ENCODE data around the gene ROBO1.
A peak's percentile ranks its signal among the peaks of the same experiment; 100 is the strongest.

Gene ROBO1

GRCh38 chr3:79167651-79168416 lies 600.0 kb downstream of the ROBO1 start:
- DNase-seq (ENCODE audit: low read depth) = peak; percentile 69

- DNase-seq (ENCODE audit: low read depth) = no peak
Observed at GRCh38 chr3:79162653-79163052, 605.1 kb downstream of the ROBO1 start.

GRCh38 chr3:79161941-79162340 lies 605.9 kb downstream of the ROBO1 start:
- no peak for DNase-seq (ENCODE audit: low read depth)

GRCh38 chr3:79160421-79160820 lies 607.4 kb downstream of the ROBO1 start:
- no peak for DNase-seq (ENCODE audit: low read depth)

GRCh38 chr3:79159736-79160135 lies 608.1 kb downstream of the ROBO1 start:
- DNase-seq (ENCODE audit: low read depth) = no peak

GRCh38 chr3:79157191-79157590 lies 610.6 kb downstream of the ROBO1 start:
- no peak for DNase-seq (ENCODE audit: low read depth)

GRCh38 chr3:79154865-79155264 lies 612.9 kb downstream of the ROBO1 start:
- DNase-seq (ENCODE audit: low read depth) = no peak

GRCh38 chr3:79148786-79149185 lies 619.0 kb downstream of the ROBO1 start:
- DNase-seq (ENCODE audit: low read depth) = no peak

GRCh38 chr3:79146024-79146423 lies 621.8 kb downstream of the ROBO1 start:
- no peak for DNase-seq (ENCODE audit: low read depth)

GRCh38 chr3:79140708-79141107 lies 627.1 kb downstream of the ROBO1 start:
- DNase-seq (ENCODE audit: low read depth) = no peak

GRCh38 chr3:79139395-79140068 lies 628.3 kb downstream of the ROBO1 start:
- DNase-seq (ENCODE audit: low read depth) = no peak

- DNase-seq (ENCODE audit: low read depth) = no peak
Observed at GRCh38 chr3:79125313-79125984, 642.3 kb downstream of the ROBO1 start.

GRCh38 chr3:79115458-79115857 lies 652.3 kb downstream of the ROBO1 start:
- DNase-seq (ENCODE audit: low read depth) = no peak

GRCh38 chr3:79113876-79114275 lies 653.9 kb downstream of the ROBO1 start:
- DNase-seq (ENCODE audit: low read depth) = no peak

GRCh38 chr3:79111375-79112052 lies 656.3 kb downstream of the ROBO1 start:
- no peak for DNase-seq (ENCODE audit: low read depth)

- no peak for DNase-seq (ENCODE audit: low read depth)
Observed at GRCh38 chr3:79109754-79110153, 658.0 kb downstream of the ROBO1 start.

- DNase-seq (ENCODE audit: low read depth) = no peak
Observed at GRCh38 chr3:79103307-79103706, 664.5 kb downstream of the ROBO1 start.

GRCh38 chr3:79097964-79098660 lies 669.7 kb downstream of the ROBO1 start:
- no peak for DNase-seq (ENCODE audit: low read depth)

GRCh38 chr3:79094654-79095053 lies 673.1 kb downstream of the ROBO1 start:
- no peak for DNase-seq (ENCODE audit: low read depth)

- peak; percentile 9 for DNase-seq (ENCODE audit: low read depth)
Observed at GRCh38 chr3:79086514-79086913, 681.3 kb downstream of the ROBO1 start.

GRCh38 chr3:79085171-79085570 lies 682.6 kb downstream of the ROBO1 start:
- DNase-seq (ENCODE audit: low read depth) = no peak

- DNase-seq (ENCODE audit: low read depth) = no peak
Observed at GRCh38 chr3:79081335-79081734, 686.5 kb downstream of the ROBO1 start.
